ENCODE results near the gene RPS6KC1. TPM values are rescaled to one million over a fixed set of nuclear protein-coding genes. Genes with fewer than 3 reads are reported as not detected.

Gene RPS6KC1
- total and polyA plus RNA-seq, 9 of the 15 experiments (the other 6 are each of a cell fraction or from before 2014, with no cell fraction given): 4.3 to 34.6 (median 20.9) TPM

DNA sequence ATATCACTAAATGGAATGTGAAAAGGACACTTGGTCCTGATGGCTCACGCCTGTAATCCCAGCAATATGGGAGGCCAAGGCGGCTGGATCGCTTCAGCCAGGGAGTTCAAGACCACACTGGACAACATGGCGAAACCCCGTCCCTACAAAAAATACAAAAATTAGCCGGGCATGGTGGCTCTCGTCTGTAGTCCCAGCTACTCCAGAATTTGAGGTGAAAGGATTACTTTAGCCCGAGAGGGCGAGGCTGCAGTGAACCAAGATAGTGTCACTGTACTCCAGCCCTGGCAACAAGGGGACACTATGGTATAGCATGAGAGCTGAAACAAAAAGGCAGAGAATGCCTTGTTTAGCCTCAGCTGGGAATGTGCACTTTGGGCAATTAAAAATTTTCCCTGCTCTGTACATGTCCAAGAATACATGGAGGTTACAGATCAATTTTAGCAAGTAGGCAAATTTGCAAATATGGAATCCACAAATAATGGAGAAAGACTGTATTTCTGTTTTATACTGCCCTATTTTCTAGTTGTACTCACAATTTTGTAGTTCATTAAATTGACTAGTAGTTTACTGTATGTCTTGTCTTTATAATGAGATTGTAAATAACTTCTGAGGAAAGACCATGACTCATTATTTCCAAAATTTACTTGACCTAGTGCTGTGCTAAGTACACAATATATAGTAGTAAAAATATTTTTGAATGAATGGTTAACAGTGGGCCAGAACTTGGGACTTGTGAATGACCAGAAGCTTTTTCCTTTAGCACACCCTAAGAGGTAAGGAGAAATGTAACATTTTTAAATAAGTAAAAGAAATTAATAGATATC, 33.4 kb upstream of the RPS6KC1 start (continued):
- TF ChIP-seq, protein P1, sequence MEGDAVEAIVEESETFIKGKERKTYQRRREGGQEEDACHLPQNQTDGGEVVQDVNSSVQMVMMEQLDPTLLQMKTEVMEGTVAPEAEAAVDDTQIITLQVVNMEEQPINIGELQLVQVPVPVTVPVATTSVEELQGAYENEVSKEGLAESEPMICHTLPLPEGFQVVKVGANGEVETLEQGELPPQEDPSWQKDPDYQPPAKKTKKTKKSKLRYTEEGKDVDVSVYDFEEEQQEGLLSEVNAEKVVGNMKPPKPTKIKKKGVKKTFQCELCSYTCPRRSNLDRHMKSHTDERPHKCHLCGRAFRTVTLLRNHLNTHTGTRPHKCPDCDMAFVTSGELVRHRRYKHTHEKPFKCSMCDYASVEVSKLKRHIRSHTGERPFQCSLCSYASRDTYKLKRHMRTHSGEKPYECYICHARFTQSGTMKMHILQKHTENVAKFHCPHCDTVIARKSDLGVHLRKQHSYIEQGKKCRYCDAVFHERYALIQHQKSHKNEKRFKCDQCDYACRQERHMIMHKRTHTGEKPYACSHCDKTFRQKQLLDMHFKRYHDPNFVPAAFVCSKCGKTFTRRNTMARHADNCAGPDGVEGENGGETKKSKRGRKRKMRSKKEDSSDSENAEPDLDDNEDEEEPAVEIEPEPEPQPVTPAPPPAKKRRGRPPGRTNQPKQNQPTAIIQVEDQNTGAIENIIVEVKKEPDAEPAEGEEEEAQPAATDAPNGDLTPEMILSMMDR (IDR thresholded peaks at IDR 0.05 in 2 of 3, conservative IDR thresholded peaks at IDR 0.05 in 1 of 3; ENCODE audit: insufficient read depth in 2 of 3, low read depth in 1 of 3, low read length in 3 of 3): peak; percentile 11 to 54 (median 29); a peak in 3 of 6 replicates
- no peak for TF ChIP-seq EZH2 (IDR thresholded peaks at IDR 0.05; ENCODE audit: borderline replicate concordance, low read depth, low read length)
- TF ChIP-seq, protein P2, sequence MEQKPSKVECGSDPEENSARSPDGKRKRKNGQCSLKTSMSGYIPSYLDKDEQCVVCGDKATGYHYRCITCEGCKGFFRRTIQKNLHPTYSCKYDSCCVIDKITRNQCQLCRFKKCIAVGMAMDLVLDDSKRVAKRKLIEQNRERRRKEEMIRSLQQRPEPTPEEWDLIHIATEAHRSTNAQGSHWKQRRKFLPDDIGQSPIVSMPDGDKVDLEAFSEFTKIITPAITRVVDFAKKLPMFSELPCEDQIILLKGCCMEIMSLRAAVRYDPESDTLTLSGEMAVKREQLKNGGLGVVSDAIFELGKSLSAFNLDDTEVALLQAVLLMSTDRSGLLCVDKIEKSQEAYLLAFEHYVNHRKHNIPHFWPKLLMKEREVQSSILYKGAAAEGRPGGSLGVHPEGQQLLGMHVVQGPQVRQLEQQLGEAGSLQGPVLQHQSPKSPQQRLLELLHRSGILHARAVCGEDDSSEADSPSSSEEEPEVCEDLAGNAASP (IDR thresholded peaks at IDR 0.05): no peak
- TF ChIP-seq, protein P3, sequence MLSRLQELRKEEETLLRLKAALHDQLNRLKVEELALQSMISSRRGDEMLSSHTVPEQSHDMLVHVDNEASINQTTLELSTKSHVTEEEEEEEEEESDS (CRISPR knock-in tag; IDR thresholded peaks at IDR 0.05): no peak
- TF ChIP-seq, protein P4, sequence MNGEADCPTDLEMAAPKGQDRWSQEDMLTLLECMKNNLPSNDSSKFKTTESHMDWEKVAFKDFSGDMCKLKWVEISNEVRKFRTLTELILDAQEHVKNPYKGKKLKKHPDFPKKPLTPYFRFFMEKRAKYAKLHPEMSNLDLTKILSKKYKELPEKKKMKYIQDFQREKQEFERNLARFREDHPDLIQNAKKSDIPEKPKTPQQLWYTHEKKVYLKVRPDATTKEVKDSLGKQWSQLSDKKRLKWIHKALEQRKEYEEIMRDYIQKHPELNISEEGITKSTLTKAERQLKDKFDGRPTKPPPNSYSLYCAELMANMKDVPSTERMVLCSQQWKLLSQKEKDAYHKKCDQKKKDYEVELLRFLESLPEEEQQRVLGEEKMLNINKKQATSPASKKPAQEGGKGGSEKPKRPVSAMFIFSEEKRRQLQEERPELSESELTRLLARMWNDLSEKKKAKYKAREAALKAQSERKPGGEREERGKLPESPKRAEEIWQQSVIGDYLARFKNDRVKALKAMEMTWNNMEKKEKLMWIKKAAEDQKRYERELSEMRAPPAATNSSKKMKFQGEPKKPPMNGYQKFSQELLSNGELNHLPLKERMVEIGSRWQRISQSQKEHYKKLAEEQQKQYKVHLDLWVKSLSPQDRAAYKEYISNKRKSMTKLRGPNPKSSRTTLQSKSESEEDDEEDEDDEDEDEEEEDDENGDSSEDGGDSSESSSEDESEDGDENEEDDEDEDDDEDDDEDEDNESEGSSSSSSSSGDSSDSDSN (IDR thresholded peaks at IDR 0.05; ENCODE audit: borderline replicate concordance in 1 of 2, low read depth in 2 of 2, low read length in 2 of 2): no peak
- TF ChIP-seq ZNF668 (CRISPR knock-in tag; IDR thresholded peaks at IDR 0.05): 0 out of 2 replicates have a peak, but pooled peaks have one; percentile 11
- TF ChIP-seq CBX5 (IDR thresholded peaks at IDR 0.05; ENCODE audit: borderline replicate concordance, low read depth): no peak
- TF ChIP-seq FOSL1 (tag; conservative IDR thresholded peaks at IDR 0.05): peak; percentile 77
- TF ChIP-seq, protein P5, sequence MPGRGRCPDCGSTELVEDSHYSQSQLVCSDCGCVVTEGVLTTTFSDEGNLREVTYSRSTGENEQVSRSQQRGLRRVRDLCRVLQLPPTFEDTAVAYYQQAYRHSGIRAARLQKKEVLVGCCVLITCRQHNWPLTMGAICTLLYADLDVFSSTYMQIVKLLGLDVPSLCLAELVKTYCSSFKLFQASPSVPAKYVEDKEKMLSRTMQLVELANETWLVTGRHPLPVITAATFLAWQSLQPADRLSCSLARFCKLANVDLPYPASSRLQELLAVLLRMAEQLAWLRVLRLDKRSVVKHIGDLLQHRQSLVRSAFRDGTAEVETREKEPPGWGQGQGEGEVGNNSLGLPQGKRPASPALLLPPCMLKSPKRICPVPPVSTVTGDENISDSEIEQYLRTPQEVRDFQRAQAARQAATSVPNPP (IDR thresholded peaks at IDR 0.05; ENCODE audit: borderline replicate concordance, insufficient read depth, insufficient read length): no peak
- peak; percentile 79; the same call in 1 of the 2 replicates for TF ChIP-seq GATAD2A (IDR thresholded peaks at IDR 0.05)
- no peak; the same call in 1 of the 2 replicates for TF ChIP-seq ZNF79 (CRISPR knock-in tag; IDR thresholded peaks at IDR 0.05; ENCODE audit: low read depth)
- TF ChIP-seq GTF2E2 (tag; IDR thresholded peaks at IDR 0.05): no peak
- TF ChIP-seq, protein P6, sequence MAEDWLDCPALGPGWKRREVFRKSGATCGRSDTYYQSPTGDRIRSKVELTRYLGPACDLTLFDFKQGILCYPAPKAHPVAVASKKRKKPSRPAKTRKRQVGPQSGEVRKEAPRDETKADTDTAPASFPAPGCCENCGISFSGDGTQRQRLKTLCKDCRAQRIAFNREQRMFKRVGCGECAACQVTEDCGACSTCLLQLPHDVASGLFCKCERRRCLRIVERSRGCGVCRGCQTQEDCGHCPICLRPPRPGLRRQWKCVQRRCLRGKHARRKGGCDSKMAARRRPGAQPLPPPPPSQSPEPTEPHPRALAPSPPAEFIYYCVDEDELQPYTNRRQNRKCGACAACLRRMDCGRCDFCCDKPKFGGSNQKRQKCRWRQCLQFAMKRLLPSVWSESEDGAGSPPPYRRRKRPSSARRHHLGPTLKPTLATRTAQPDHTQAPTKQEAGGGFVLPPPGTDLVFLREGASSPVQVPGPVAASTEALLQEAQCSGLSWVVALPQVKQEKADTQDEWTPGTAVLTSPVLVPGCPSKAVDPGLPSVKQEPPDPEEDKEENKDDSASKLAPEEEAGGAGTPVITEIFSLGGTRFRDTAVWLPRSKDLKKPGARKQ (CRISPR knock-in tag; IDR thresholded peaks at IDR 0.05): no peak
- TF ChIP-seq, protein P7, sequence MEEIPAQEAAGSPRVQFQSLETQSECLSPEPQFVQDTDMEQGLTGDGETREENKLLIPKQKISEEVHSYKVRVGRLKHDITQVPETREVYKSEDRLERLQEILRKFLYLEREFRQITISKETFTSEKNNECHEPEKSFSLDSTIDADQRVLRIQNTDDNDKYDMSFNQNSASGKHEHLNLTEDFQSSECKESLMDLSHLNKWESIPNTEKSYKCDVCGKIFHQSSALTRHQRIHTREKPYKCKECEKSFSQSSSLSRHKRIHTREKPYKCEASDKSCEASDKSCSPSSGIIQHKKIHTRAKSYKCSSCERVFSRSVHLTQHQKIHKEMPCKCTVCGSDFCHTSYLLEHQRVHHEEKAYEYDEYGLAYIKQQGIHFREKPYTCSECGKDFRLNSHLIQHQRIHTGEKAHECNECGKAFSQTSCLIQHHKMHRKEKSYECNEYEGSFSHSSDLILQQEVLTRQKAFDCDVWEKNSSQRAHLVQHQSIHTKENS (CRISPR knock-in tag; IDR thresholded peaks at IDR 0.05): no peak
- peak; percentile 21 for TF ChIP-seq TBP (optimal IDR thresholded peaks at IDR 0.05; ENCODE audit: low read depth, low read length)
- TF ChIP-seq ZNF174 (CRISPR knock-in tag; IDR thresholded peaks at IDR 0.05): no peak

Measured in K562 (cell line).